Measurements from ENCODE around the gene LCK. TPM values are rescaled to one million over a fixed set of nuclear protein-coding genes. Genes with fewer than 3 reads are reported as not detected.

Gene LCK
- polyA plus RNA-seq, 1 of the 3 experiments (the other 2 are of a cell fraction) = not detected

DNA sequence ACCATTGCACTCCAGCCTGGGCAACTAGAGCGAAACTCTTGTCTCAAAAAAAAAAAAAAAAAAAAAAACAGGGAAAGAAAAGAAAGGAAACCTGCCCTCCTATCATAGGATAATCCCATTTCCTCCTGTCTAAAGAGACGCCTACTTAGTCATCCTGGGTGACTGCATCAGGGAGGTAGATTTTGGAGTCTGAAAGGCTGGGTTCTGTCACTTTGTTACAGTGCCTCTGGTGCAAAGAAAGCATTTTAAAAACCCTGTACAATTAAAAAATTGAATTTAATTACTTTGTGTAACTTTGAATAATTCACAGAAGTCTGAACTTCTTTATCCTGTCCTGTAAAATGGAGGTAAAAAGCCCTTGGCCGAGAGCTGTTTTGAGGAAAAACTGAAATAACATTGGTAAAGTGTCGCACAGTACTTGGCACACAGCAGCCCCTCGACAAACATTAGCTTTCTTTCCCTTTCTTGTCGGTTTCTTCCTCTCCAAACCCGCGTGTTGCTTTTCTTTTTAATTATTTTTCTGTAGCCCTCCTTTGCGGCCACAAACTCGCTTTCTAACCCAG, 40.2 kb downstream of the LCK start:
- 0 out of 2 replicates have a peak, but pooled peaks cover 6% of the 10 kb centered on the region for H4K20me1 ChIP-seq (ENCODE audit: insufficient read depth)
- WGBS (ENCODE audit: low lambda C conversion rate) = 52% methylated on average over 10 of the region's 10 CpGs
- H3K9ac ChIP-seq = peak overlapping the region; percentile 92; the same call in 1 of the 2 replicates
- H2AFZ ChIP-seq (ENCODE audit: low read depth) = peak overlapping the region; percentile 87
- ChIA-PET CTCF (interaction anchor here (0.9 to 1.6 kb wide), 3 partner anchors 28 to 61 kb away, joined by 3 to 5 read pairs (median 4); no protein-coding TSS in a partner anchor), POLR2A (interaction anchor here (0.6 to 1.7 kb wide), 2 partner anchors 45 to 693 kb away, joined by 3 to 11 read pairs; partner anchors contain the start of gene MARCKSL1)
- no peaks in the 10 kb centered on the region for H3K9me2 ChIP-seq
- peak overlapping the region; percentile 9 to 67; a peak in 2 of 4 replicates for H3K27ac ChIP-seq (ENCODE audit: low read depth in 2 of 2, low read length in 1 of 2)
- H3K79me2 ChIP-seq (ENCODE audit: insufficient read depth) = peaks cover 43% of the 10 kb centered on the region
- no peaks in the 10 kb centered on the region for H3K27me3 ChIP-seq (ENCODE audit: insufficient read depth)
- DNase-seq = no peak
- H3K4me3 ChIP-seq (ENCODE audit: low read depth in 2 of 2, low read length in 1 of 2) = peak overlapping the region; percentile 71 to 98
- no peak for TF ChIP-seq JUND (IDR thresholded peaks at IDR 0.05)
- H3F3A ChIP-seq (replicated peaks; ENCODE audit: insufficient read depth) = peaks cover 20% of the 10 kb centered on the region
- peak overlapping the region; percentile 93 for H3K4me2 ChIP-seq
- H3K9me3 ChIP-seq = no peaks in the 10 kb centered on the region
- H3K36me3 ChIP-seq (replicated peaks in 1 of 2; ENCODE audit: control insufficient read depth in 1 of 2, insufficient read depth in 2 of 2, low read length in 1 of 2) = no peaks in the 10 kb centered on the region
- H3K4me1 ChIP-seq (ENCODE audit: control insufficient read depth in 1 of 2, insufficient read depth in 2 of 2, low read depth in 1 of 2, low read length in 1 of 2) = peaks cover 0 to 8% of the 10 kb centered on the region in 2 experiments; a peak in 2 of 4 replicates

DNA sequence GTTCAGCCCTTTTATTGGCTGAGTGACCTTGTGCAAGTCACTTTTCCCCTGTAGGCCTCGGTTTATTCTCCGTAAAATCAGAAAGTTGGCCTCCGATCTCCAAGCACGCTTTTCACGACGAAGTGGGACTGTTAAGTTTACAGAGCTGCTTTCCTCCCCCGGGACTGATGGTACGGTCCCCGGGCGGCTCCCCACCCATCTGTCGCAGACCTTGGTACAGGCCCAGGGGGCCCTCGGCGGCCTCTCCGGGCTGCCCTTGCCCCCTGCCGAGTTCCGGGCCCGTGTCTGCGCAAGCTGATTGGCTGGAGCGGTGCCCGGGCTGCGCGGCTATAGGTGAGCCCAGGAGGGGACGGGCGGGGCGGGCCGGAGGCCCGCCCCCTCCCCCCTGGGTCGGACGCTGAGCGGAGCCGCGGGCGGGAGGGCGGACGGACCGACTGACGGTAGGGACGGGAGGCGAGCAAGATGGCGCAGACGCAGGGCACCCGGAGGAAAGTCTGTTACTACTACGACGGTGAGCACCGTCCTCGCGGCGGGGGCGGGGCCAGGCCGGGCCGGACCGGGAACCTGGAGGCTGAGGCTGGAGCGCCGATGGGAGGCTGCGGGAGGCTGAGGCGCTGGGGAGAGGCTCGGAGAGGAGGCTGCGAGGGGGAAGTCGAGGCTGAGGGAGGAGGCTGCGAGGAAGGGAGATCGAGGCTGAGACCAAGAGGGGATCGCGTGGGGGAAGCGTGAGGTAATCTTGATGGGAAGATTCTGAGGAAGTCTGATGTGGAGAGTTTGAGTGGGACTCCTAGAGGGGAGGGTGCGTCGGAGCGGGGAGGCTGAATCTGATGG, 40.9 kb downstream of the LCK start, which contains the start of gene HDAC1:
Gene HDAC1, plus strand, starts transcription at position 376 of the 831 bp plus-strand sequence. Its CDS starts 87 bp downstream, at position 463.
- Histone ChIP-seq H3K4me3 (ENCODE audit: low read depth in 2 of 2, low read length in 1 of 2) (peak within 1 kb of the TSS; percentile 71 to 98), H3K27ac (ENCODE audit: low read depth in 2 of 2, low read length in 1 of 2) (peak within 1 kb of the TSS; percentile 51 to 67; a peak in 3 of 4 replicates), H3K9me3 (no peaks in the 10 kb centered on the region), H3F3A (replicated peaks; ENCODE audit: insufficient read depth) (peaks cover 20% of the 10 kb centered on the region), H3K27me3 (ENCODE audit: insufficient read depth) (no peaks in the 10 kb centered on the region), H3K9me2 (no peaks in the 10 kb centered on the region), H3K79me2 (ENCODE audit: insufficient read depth) (peaks cover 50% of the 10 kb centered on the region), H3K36me3 (replicated peaks in 1 of 2; ENCODE audit: control insufficient read depth in 1 of 2, insufficient read depth in 2 of 2, low read length in 1 of 2) (no peaks in the 10 kb centered on the region), H3K4me1 (ENCODE audit: control insufficient read depth in 1 of 2, insufficient read depth in 2 of 2, low read depth in 1 of 2, low read length in 1 of 2) (peaks cover 0 to 8% of the 10 kb centered on the region in 2 experiments; a peak in 2 of 4 replicates), H3K4me2 (peak within 1 kb of the TSS; percentile 93), H3K9ac (peak within 1 kb of the TSS; percentile 92), H2AFZ (ENCODE audit: low read depth) (peak within 1 kb of the TSS; percentile 87), H4K20me1 (ENCODE audit: insufficient read depth) (0 out of 2 replicates have a peak, but pooled peaks cover 10% of the 10 kb centered on the region)
- WGBS (ENCODE audit: low lambda C conversion rate) = 2% methylated on average over 43 of the region's 67 CpGs
- ChIA-PET POLR2A (interaction anchor here (0.6 to 1.7 kb wide), 2 partner anchors 44 to 693 kb away, joined by 3 to 11 read pairs; partner anchors contain the start of gene MARCKSL1), CTCF (interaction anchor here (1.6 kb wide), 1 partner anchor 52 kb away, joined by 5 read pairs; no protein-coding TSS in a partner anchor)
- peak; percentile 99 for DNase-seq
- TF ChIP-seq POLR2AphosphoS5 (IDR thresholded peaks at IDR 0.05; ENCODE audit: low read depth, low read length) (peak; percentile 65), MEF2A (IDR thresholded peaks at IDR 0.05; ENCODE audit: borderline replicate concordance, low read depth) (no peak), EP300 (IDR thresholded peaks at IDR 0.05; ENCODE audit: borderline replicate concordance in 1 of 2, low read depth in 1 of 2, low read length in 1 of 2) (peak in 1 of 2 experiments; percentile 67; a peak in 1 of 4 replicates), MXI1 (IDR thresholded peaks at IDR 0.05; ENCODE audit: low read depth, low read length) (peak; percentile 1; the same call in 1 of the 2 replicates), TCF12 (IDR thresholded peaks at IDR 0.05) (peak; percentile 24; the same call in 1 of the 2 replicates), FOXM1 (IDR thresholded peaks at IDR 0.05; ENCODE audit: low read depth) (no peak), NRF1 (IDR thresholded peaks at IDR 0.05; ENCODE audit: low read depth, low read length) (0 out of 2 replicates have a peak, but pooled peaks have one; percentile 30), YY1 (IDR thresholded peaks at IDR 0.05; ENCODE audit: low read depth) (peak; percentile 86), FOSL2 (IDR thresholded peaks at IDR 0.05; ENCODE audit: borderline replicate concordance, low read depth) (no peak), ELF1 (IDR thresholded peaks at IDR 0.05) (peak; percentile 61), TAF1 (IDR thresholded peaks at IDR 0.05; ENCODE audit: borderline replicate concordance, low read depth, low read length) (peak; percentile 90), CHD2 (IDR thresholded peaks at IDR 0.05; ENCODE audit: low read length, partially characterized antibody) (no peak), RCOR1 (IDR thresholded peaks at IDR 0.05; ENCODE audit: low read length) (peak; percentile 82), SMC3 (IDR thresholded peaks at IDR 0.05; ENCODE audit: low read depth, low read length) (no peak), GABPA (IDR thresholded peaks at IDR 0.05; ENCODE audit: low read depth) (peak; percentile 55; the same call in 1 of the 2 replicates), GATA2 (CRISPR knock-in tag; IDR thresholded peaks at IDR 0.05) (no peak), RAD21 (IDR thresholded peaks at IDR 0.05; ENCODE audit: low read length) (no peak), EZH2phosphoT487 (IDR thresholded peaks at IDR 0.05; ENCODE audit: borderline replicate concordance, low read depth) (no peak)
- TF ChIP-seq, protein P1, sequence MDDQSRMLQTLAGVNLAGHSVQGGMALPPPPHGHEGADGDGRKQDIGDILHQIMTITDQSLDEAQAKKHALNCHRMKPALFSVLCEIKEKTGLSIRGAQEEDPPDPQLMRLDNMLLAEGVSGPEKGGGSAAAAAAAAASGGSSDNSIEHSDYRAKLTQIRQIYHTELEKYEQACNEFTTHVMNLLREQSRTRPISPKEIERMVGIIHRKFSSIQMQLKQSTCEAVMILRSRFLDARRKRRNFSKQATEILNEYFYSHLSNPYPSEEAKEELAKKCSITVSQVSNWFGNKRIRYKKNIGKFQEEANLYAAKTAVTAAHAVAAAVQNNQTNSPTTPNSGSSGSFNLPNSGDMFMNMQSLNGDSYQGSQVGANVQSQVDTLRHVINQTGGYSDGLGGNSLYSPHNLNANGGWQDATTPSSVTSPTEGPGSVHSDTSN (IDR thresholded peaks at IDR 0.05) = no peak
- TF ChIP-seq, protein P2, sequence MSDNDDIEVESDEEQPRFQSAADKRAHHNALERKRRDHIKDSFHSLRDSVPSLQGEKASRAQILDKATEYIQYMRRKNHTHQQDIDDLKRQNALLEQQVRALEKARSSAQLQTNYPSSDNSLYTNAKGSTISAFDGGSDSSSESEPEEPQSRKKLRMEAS (IDR thresholded peaks at IDR 0.05; ENCODE audit: low read depth) = peak; percentile 88
- TF ChIP-seq, protein P3, sequence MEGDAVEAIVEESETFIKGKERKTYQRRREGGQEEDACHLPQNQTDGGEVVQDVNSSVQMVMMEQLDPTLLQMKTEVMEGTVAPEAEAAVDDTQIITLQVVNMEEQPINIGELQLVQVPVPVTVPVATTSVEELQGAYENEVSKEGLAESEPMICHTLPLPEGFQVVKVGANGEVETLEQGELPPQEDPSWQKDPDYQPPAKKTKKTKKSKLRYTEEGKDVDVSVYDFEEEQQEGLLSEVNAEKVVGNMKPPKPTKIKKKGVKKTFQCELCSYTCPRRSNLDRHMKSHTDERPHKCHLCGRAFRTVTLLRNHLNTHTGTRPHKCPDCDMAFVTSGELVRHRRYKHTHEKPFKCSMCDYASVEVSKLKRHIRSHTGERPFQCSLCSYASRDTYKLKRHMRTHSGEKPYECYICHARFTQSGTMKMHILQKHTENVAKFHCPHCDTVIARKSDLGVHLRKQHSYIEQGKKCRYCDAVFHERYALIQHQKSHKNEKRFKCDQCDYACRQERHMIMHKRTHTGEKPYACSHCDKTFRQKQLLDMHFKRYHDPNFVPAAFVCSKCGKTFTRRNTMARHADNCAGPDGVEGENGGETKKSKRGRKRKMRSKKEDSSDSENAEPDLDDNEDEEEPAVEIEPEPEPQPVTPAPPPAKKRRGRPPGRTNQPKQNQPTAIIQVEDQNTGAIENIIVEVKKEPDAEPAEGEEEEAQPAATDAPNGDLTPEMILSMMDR (IDR thresholded peaks at IDR 0.05) = no peak
- TF ChIP-seq, protein P4, sequence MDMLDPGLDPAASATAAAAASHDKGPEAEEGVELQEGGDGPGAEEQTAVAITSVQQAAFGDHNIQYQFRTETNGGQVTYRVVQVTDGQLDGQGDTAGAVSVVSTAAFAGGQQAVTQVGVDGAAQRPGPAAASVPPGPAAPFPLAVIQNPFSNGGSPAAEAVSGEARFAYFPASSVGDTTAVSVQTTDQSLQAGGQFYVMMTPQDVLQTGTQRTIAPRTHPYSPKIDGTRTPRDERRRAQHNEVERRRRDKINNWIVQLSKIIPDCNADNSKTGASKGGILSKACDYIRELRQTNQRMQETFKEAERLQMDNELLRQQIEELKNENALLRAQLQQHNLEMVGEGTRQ (IDR thresholded peaks at IDR 0.05; ENCODE audit: borderline replicate concordance, low read depth, low read length) = no peak

Data from SK-N-SH (cell line).